CD4-positive, alpha-beta T cell treated with Interleukin-12 subunit alpha and Interleukin-12 subunit beta, for 1 hour (primary cell): Measurements from ENCODE around the gene ATG2A.
"Not testable (repeated sequence)": the region's sequence is repeated elsewhere in the genome, so short reads cannot be mapped to it uniquely, and the experiment has no call there.

Source experiments
- DNase-seq: peaks from one replicate; pipeline ENCODE4 v3.0.0-alpha.2; 2020

The ATG2A gene

GRCh38 chr11:64851831-64852351 lies 65.1 kb downstream of the ATG2A start:
- no peak for DNase-seq

DNA sequence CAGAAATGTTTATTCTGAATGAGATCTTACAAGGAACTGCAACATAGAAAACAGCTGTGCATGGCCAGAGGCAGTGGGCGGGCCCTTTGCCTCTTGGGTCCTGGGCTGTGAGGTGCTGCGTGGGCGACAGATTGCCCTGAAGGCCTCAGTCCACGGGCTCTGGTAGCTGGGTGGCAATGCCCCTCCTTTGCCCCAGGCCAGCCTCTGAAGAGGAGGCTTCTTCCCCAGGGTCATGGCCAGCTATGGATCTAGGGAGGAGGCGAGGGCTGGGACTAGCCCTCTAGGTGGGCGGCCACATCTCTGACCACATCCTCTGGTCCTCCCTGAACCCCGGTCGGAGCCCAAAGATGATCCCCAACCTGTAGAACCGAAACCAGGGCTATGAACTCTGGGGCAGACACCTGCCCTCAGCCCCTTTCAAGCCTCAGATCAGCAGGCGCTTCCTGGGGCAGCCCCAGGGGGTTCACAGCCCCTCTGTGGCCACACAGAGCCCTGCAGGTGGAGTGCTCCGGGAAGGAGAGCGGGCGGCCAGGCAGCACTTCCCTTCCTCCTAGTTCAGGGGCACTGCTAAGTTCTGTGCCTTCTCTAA lies 65.9 kb downstream of the ATG2A start:
- DNase-seq, result peak; percentile 72

DNA sequence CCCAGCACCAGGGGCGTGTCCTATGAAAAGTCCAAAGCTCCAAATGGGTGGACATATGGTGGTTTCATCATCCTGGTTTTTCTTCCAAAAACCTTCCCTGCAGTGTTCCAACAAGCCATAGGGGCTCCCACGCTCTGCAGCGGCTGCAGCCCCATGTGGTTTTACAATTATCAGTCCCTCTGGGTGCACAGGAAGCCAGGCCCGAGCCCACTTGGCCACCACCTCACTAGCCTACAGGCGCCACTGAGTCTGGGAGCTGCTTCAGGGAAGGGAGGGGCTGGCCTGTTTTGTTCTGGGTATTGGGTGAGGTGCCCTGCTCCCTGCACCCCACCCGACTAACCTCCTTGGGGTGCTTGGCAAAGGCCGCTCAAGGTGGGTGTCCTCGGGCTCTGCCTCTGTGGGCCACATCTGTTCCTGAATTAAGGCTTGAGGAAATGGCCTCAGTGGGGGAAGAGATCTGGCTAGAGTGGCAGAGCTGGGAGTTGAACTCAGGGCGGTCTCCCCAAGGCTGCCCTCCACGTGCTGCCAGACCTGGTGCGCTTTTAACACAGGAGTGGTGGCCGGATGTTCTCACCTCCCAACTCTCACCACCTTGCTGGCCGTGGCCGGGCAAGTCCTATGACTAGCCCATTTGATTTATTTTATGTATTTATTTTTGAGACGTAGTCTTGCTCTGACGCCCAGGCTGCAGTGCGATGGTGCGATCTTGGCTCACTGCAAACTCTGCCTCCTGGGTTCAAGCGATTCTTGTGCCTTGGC lies 67.2 kb downstream of the ATG2A start:
- no peak for DNase-seq

GRCh38 chr11:64848826-64849597 lies 68.0 kb downstream of the ATG2A start:
- peak; percentile 48 for DNase-seq

DNA sequence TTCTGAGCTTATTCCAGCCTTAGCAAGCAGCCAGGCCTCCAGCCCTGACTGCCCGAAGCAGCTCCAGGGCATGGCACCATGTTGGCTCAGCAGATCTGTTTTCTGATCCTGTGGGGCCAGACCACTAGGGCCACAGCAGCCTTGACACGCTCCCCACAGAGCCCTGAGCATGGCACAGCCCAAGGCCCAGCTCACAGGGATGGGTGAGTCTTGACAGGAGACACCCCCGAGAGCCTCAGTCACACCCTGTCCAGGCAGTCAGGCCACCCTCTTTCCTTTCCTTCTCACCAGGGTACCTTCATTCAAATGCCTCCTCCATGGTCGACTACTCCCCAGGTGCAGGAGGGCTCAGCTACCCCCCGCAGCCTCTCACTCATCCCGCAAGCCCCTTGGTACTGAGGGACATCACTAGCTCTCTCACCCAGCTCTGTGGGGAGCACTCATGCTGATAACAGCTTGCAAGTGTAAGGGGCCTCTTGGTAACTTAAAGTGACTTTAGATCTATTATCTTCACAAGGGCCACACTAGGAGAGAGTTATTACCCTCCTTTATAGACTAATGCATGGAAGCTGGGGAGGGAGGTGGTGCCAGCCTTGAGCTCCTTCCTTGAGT lies 68.7 kb downstream of the ATG2A start:
- DNase-seq, result no peak

DNA sequence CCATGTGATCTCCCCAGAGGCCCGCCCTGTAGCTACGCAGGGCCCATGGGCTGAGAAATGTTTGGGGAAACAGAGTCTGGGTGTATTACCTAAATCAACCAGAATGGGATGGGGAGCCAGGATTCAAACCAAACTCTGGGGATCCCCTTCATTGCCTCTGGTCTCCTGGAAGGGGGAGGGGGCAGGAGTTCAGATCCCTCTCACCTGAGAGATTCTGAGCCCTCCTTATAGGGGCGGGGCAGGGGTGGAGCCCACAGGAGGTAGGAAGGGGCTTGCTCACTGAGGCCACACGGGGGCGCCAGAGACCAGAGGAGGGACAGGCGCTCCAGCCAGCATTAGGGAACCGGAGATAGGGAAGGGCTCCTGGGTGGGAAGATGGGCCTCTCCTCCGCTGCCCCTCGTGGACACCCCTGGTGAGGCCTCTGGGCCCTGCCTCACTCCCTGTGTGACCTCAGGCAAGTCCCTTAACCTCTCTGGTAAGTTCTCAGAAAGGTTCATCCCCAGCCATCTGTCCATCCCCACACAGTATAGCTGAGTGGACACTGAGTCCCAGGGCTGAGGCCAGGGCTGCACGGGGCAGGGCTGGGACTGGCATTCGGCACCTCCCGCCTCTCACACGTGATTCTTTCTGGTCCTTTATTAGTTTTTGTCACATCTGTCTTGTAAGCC lies 69.9 kb downstream of the ATG2A start:
- DNase-seq, result peak; percentile 91

DNA sequence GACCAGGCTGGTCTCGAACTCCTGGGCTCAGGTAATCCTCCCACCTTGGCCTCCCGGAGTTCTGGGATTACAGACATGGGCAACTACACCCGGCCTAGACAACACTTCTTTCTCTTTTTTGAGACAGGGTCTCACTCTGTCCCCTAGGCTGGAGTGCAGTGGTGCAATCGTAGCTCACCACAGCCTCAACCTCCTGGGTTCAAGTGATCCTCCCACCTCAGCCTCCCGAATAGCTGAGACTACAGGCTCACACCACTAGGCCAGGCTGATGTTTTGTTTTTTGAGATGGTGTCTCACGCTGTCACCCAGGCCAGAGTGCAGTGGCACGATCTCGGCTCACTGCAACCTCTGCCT lies 71.3 kb downstream of the ATG2A start:
- not testable (repeated sequence) for DNase-seq

DNA sequence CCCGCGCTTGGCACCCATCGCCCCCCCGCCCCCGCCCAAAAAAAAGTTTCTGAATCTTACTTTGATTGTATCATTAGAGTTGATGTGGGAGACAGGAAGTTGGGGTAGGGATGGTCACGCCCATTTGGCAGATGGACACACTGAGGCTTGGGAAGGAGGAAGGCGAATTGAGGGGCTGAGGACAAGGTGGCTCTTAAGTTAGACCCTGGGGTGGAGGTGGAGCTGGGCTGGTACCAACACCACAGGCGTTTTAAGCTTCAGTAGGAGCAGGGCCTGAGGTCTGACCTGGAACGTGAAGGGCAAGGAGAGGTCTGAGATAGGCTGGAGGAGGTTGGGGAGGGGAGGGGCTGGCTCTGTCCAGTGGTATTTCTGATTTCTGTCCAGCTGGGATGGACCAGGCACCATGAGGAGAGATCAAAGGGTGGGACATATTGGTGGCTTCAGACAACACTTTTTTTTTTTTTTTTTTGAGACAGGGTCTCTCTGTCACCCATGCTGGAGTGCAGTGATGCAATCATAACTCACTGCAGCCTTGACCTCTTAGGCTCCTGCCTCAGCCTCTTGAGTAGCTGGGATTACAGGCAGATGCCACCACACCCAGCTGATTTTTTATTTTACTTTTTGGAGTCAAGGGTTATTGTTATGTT lies 71.8 kb downstream of the ATG2A start:
- no peak for DNase-seq
